ENCODE data around the gene HSPB9.
"Not testable (repeated sequence)": the region's sequence is repeated elsewhere in the genome, so short reads cannot be mapped to it uniquely, and the experiment has no call there.

Gene HSPB9

GRCh38 chr17:42141382-42141781, 18.8 kb downstream of the HSPB9 start:
- H3K27ac ChIP-seq: no peak overlapping the region
- TF ChIP-seq CTCF (conservative IDR thresholded peaks at IDR 0.05) (no peak), ZFX (IDR thresholded peaks at IDR 0.05) (no peak)

GRCh38 chr17:42142371-42142896, 19.8 kb downstream of the HSPB9 start:
- H3K27ac ChIP-seq: no peak overlapping the region
- TF ChIP-seq CTCF (conservative IDR thresholded peaks at IDR 0.05) (no peak), ZFX (IDR thresholded peaks at IDR 0.05) (no peak)

- not testable (repeated sequence) for H3K27ac ChIP-seq
Observed at GRCh38 chr17:42143138-42143537, 20.5 kb downstream of the HSPB9 start.

- H3K27ac ChIP-seq: no peak overlapping the region
- TF ChIP-seq ZFX (IDR thresholded peaks at IDR 0.05): no peak
- TF ChIP-seq CTCF (conservative IDR thresholded peaks at IDR 0.05): no peak
Observed at GRCh38 chr17:42146911-42147607, 24.5 kb downstream of the HSPB9 start.

- TF ChIP-seq ZFX (IDR thresholded peaks at IDR 0.05) (no peak), CTCF (conservative IDR thresholded peaks at IDR 0.05) (no peak)
- peak overlapping the region; percentile 96 for H3K27ac ChIP-seq
Observed at GRCh38 chr17:42153919-42154742, 31.5 kb downstream of the HSPB9 start.

- H3K27ac ChIP-seq: peak overlapping the region; percentile 96
- TF ChIP-seq ZFX (IDR thresholded peaks at IDR 0.05) (no peak), CTCF (conservative IDR thresholded peaks at IDR 0.05) (no peak)
Observed at GRCh38 chr17:42155614-42156045, 33.0 kb downstream of the HSPB9 start.

GRCh38 chr17:42159796-42160530, 37.4 kb downstream of the HSPB9 start:
- TF ChIP-seq CTCF (conservative IDR thresholded peaks at IDR 0.05): no peak
- no peak for TF ChIP-seq ZFX (IDR thresholded peaks at IDR 0.05)
- H3K27ac ChIP-seq: no peak overlapping the region

Data from C4-2B (cell line).